ENCODE measurements around the gene SPAG9. TPM values are rescaled to one million over a fixed set of nuclear protein-coding genes. Genes with fewer than 3 reads are reported as not detected.

Gene SPAG9
- total and polyA plus RNA-seq, 2 donors from 2014 or later, result 15.4 to 93.3 TPM

DNA sequence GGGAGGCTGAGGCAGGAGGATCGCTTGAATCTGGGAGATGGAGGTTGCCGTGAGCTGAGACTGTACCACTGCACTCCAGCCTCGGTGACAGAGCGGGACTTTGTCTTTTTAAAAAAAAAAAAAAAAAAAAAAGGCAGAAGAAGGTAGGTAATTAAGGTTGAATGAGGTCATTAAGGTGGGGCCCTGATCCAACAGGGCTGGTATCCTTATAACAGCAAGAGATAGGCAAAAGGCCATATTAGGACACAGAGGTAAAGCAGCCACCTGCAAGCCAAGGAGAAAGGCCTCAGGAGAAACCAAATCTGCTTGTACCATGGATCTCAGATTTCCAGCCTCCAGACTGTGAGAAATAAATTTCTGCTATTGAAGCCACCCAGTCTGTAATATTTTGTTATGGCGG, 60.3 kb downstream of the SPAG9 start:
- intact Hi-C loops (cut with DNase I), result no loop called here

DNA sequence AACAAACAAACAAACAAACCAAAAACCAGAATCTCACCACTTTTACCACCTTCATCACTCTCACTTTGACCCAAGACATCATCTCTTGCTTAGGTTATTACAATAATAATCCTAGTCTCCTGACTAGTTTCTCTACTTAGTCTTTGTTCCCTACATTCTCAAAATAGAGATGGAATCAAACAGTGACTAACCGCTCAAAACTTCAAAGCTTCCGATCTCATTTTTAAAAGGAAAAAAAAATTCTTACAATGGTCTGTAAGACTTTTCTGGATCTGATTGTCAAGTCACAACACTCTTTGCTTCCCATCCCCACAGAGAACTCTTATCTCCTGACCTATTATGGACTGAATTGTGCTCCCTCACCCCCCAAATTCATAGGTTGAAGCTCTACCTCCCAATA, 60.9 kb downstream of the SPAG9 start:
- TF ChIP-seq, protein P1, sequence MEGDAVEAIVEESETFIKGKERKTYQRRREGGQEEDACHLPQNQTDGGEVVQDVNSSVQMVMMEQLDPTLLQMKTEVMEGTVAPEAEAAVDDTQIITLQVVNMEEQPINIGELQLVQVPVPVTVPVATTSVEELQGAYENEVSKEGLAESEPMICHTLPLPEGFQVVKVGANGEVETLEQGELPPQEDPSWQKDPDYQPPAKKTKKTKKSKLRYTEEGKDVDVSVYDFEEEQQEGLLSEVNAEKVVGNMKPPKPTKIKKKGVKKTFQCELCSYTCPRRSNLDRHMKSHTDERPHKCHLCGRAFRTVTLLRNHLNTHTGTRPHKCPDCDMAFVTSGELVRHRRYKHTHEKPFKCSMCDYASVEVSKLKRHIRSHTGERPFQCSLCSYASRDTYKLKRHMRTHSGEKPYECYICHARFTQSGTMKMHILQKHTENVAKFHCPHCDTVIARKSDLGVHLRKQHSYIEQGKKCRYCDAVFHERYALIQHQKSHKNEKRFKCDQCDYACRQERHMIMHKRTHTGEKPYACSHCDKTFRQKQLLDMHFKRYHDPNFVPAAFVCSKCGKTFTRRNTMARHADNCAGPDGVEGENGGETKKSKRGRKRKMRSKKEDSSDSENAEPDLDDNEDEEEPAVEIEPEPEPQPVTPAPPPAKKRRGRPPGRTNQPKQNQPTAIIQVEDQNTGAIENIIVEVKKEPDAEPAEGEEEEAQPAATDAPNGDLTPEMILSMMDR (IDR thresholded peaks at IDR 0.05; ENCODE audit: borderline replicate concordance, extremely low read depth, insufficient read depth), result no peak
- Histone ChIP-seq H3K27ac (ENCODE audit: low read depth in 2 of 2, low read length in 2 of 2) (no peak overlapping the region), H3K9me3 (ENCODE audit: control insufficient read depth in 2 of 3, insufficient read depth in 1 of 3, low read length in 3 of 3) (no peaks in the 10 kb centered on the region), H3K9ac (ENCODE audit: low read length in 3 of 3) (no peak overlapping the region), H3K27me3 (ENCODE audit: control insufficient read depth, insufficient read depth, low read length) (no peaks in the 10 kb centered on the region), H3K4me3 (ENCODE audit: low read length in 3 of 3) (no peak overlapping the region), H3K4me1 (ENCODE audit: control insufficient read depth in 2 of 3, insufficient read depth in 2 of 3, low read depth in 1 of 3, low read length in 3 of 3) (peaks cover 0 to 3% (median 3%) of the 10 kb centered on the region in 3 donors), H3K36me3 (ENCODE audit: control insufficient read depth in 2 of 3, insufficient read depth in 3 of 3, low read length in 3 of 3) (no peaks in the 10 kb centered on the region)
- FAIRE-seq (no peak), DNase-seq (no peak)
- intact Hi-C loops (cut with DNase I), result no loop called here

More for the DNA sequence above, 60.3 kb downstream of the SPAG9 start:
- Histone ChIP-seq H3K36me3 (ENCODE audit: control insufficient read depth in 2 of 3, insufficient read depth in 3 of 3, low read length in 3 of 3) (no peaks in the 10 kb centered on the region), H3K27ac (ENCODE audit: low read depth in 2 of 2, low read length in 2 of 2) (no peak overlapping the region), H3K9me3 (ENCODE audit: control insufficient read depth in 2 of 3, insufficient read depth in 1 of 3, low read length in 3 of 3) (no peaks in the 10 kb centered on the region), H3K4me1 (ENCODE audit: control insufficient read depth in 2 of 3, insufficient read depth in 2 of 3, low read depth in 1 of 3, low read length in 3 of 3) (peaks cover 0 to 3% (median 3%) of the 10 kb centered on the region in 3 donors), H3K4me3 (ENCODE audit: low read length in 3 of 3) (no peak overlapping the region), H3K9ac (ENCODE audit: low read length in 3 of 3) (no peak overlapping the region), H3K27me3 (ENCODE audit: control insufficient read depth, insufficient read depth, low read length) (no peaks in the 10 kb centered on the region)
- no peak for FAIRE-seq
- DNase-seq, result no peak
- TF ChIP-seq, protein P1 (IDR thresholded peaks at IDR 0.05; ENCODE audit: borderline replicate concordance, extremely low read depth, insufficient read depth), result no peak

DNA sequence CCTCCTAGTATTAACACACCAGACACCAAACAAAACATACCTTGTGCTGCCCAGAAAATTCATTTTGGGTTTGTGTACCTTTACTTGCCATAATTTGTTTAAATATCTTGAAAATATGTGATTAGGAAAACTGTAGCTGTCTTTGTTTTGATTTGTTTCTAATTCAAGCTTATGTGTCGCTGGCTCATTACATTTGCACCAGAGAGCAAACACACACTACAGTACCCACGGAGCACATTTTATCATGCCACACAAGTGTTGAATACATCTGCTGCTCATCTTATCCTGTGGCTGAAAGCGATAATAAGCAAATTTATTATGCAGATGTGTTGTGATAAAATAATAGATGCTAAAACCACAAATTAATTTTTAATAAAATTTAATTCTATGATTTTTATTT, 63.1 kb downstream of the SPAG9 start:
- H3K9me3 ChIP-seq (ENCODE audit: control insufficient read depth in 2 of 3, insufficient read depth in 1 of 3, low read length in 3 of 3), result no peaks in the 10 kb centered on the region
- TF ChIP-seq, protein P1 (IDR thresholded peaks at IDR 0.05; ENCODE audit: borderline replicate concordance, extremely low read depth, insufficient read depth), result no peak
- H3K4me1 ChIP-seq (ENCODE audit: control insufficient read depth in 2 of 3, insufficient read depth in 2 of 3, low read depth in 1 of 3, low read length in 3 of 3), result peaks cover 0 to 3% (median 3%) of the 10 kb centered on the region in 3 donors
- no peak overlapping the region for H3K9ac ChIP-seq (ENCODE audit: low read length in 3 of 3)
- H3K36me3 ChIP-seq (ENCODE audit: control insufficient read depth in 2 of 3, insufficient read depth in 3 of 3, low read length in 3 of 3), result no peaks in the 10 kb centered on the region
- H3K4me3 ChIP-seq (ENCODE audit: low read length in 3 of 3), result no peak overlapping the region
- H3K27me3 ChIP-seq (ENCODE audit: control insufficient read depth, insufficient read depth, low read length), result no peaks in the 10 kb centered on the region
- H3K27ac ChIP-seq (ENCODE audit: low read depth in 2 of 2, low read length in 2 of 2), result no peak overlapping the region
- DNase-seq, result no peak
- intact Hi-C loops (cut with DNase I), result no loop called here
- no peak for FAIRE-seq
